SW 1271 (cell line): ENCODE measurements around the gene HOXA11.

Experiments used
- DNase-seq, 2 experiments: peaks; one replicate each; lab custom pipeline; 2025; lab: John Stamatoyannopoulos, UW

The HOXA11 gene

DNA sequence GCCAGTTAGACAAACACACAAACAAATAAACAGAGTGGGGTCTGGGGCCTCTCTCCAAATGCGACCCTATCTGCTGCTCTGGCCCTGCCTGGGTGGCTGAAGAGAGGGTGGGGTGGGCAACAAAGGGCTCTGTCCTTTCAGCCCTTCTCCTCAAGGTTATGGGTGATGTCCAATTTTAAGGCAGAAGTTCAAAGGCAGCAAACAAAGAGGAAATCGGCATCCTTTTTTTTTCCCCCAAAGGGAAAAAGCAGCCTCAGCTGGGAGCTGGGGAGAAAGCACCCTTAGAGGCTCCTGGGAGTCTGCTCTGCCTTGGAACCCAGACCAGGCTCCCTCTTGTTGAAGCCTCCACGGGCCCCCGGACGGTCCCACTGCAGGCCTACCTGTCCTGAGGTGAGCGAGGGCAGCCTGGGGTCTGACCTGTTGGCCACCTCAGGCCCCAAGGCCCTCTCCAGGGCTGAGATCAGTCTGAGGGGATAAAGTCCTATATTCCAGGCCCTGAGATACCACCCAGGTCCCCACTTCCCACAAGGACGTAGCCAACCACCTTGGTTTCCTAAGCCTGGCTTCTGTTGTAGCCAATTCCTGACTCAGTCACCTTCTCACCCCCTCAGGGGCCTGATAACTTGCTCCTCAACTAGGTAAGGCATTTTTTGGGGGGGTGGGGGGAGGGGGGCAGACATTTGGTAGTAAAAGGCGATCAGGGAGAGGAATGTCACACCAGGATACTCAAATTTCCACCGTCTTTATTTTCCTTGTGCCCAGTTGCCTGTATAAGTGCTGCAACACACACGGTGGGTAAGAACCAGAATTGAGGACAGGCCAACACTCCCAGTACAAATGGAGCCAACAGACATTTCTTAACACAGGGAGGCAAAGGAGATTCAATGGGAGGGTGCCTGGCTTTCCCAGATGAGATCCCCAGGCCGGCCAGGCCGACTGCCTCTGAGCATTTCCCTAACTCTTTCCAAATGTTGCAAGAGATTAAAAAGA lies 4.3 kb downstream of the HOXA11 start:
- no peak for DNase-seq

DNA sequence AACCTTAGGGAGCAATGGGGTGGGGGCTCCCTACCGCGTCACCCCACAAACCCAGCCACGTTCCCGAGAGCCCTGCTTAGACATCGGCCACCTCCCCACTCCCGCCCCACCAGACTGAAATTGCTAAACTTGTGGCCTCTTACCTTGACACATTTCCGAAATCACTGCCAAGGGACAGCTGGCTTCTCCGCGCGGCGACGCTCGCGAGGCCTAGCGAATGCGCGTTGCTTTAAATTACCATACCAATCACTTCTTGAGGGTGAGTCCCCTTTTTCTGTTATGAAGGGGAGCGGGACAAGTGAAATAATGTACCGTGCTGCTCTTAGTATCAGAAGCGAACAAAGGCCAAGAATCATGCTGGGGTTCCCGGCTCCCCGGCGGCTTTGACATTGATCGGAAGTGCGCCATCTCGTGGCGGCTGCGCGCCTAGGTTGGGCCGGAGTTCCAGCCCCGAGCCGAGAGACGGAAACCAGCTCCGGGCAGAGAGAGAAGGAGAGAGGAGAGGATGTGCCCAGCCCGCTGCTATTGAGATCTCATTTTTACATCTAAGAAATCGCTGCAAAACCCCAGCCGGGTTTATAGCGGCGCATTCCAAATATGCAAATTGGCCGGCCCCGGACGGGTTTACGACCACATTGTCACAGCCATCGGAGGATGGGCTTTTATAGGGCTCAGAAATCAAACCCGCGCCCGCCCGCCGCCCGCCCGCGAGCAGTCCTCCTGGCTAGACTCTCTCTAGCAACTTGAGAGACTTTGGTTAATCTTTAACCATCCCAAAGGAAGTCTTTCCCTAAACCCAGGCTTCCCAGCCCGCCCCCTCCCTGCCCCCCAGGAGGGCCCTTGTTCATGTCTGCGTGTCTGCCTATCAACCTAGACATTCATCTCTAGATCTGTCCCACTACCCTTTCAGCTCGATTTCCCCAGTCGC lies 5.3 kb downstream of the HOXA11 start:
- DNase-seq, result peak in 1 of 2 experiments; percentile 23

DNA sequence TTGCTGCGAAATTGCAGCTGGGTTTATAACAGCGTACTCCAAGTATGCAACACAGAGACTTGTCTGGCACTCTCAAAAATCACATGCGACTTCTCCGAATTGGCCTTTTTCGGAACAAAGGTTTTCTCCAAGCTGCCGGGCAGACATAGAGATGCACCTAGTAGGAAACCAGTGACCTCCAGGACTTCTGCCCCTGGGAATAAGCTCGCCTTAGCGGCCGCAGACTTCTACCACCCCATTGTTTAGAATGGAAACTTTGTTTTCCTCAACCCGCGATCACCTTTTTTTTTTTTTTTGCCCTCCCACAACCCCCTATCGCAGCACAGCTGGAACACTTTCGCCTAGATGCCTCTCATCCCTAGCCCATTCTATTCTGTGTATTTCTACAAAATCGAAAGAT lies 6.0 kb downstream of the HOXA11 start:
- no peak for DNase-seq

DNA sequence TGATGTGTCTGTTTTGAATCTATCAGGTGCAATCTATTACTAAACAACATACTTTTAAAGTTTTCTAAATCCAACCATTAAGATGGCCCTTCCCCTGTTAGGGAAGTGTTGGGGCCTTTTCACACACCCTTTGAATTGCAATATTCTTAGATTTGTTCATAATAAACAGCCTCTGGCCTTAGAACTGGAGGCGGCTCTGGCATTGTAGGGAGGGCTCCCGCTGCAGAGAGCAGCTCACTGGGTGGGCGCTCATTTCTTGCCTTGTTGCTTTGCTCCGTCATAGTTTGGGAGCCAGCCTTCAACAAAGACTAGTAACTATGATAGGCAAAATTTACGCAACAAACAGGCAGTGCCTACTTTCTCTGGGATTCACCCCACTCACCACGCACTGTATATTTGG lies 6.7 kb downstream of the HOXA11 start:
- no peak for DNase-seq

DNA sequence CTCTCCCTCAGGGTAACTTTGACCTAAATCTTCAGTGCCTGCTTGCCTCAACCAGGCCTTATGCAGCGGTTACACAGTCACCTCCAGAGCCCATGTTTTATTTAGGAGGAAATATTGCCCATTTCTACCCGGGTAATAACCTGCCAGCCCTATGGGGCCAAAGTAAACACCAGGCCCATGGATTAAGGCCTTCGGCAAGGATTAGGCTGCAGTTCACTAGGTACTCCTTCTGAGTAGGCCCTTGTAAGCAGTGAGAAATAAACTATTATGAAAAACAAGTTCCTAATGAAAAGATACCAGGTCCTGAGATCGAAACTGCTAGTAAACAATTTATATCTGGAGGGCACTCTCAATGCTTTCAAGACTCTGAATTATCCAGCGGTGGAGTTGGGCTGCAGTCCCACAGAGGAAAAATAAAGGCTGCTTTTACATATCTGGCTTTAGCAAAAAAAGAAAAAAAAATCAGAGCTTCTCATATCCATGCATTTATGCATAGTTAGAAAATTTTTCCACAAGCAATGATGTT lies 7.2 kb downstream of the HOXA11 start:
- no peak for DNase-seq

DNA sequence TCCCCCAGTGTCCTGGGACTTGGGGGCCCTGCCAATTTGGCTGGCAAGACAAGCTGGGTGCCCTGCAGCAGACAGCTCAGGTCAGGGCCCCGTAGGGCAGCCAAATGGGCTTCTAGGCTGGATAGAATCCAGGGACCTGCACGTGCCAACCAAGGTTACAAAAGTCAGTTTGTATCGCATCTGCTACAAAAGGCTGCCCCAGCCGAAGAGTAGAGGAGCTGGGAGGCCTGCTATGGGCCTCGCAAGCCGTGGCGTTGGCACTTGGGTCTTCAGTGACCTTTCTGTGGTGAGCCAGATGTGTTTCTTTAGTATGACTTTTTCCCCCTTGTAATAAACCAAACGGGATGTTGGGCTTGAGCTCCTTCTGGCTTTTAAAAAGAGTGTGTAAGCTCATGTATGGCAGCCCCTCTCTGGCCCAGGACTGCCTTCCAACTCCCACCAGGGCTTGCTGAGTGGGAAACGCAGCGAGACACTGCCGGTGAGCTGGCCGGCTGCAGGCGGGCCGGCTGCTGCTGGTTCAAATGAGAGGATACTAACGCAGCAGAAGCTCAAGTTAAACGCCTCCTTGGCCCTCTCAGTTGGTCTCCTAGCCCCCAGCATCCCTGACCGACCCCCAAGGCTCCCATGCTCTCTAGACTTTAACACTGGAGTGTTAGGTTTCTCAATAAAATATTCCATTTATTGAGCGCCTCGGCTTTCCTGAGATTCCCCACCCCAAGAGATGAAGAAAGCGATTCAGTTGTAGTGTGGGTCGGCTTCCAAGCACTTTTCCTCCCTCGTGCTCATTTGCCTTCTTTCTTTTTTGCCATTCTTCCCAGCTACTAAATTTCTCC lies 7.9 kb downstream of the HOXA11 start:
- DNase-seq, result no peak

DNA sequence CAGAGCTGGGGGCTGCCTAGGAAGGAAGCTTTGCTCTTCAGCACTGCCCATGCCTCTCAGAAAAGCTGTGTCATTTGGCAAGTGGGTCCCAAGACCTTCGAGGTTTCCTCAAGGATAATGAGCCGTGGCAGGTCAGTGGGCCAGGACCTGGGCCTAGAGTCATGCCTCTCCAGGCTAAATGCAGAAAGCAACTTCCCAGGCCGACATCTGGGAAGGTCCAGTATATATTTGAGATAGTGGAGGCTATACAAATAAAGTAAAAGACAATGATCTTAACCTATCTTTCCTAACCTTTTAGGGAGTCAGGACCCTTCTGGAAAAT lies 8.5 kb downstream of the HOXA11 start:
- no peak for DNase-seq

DNA sequence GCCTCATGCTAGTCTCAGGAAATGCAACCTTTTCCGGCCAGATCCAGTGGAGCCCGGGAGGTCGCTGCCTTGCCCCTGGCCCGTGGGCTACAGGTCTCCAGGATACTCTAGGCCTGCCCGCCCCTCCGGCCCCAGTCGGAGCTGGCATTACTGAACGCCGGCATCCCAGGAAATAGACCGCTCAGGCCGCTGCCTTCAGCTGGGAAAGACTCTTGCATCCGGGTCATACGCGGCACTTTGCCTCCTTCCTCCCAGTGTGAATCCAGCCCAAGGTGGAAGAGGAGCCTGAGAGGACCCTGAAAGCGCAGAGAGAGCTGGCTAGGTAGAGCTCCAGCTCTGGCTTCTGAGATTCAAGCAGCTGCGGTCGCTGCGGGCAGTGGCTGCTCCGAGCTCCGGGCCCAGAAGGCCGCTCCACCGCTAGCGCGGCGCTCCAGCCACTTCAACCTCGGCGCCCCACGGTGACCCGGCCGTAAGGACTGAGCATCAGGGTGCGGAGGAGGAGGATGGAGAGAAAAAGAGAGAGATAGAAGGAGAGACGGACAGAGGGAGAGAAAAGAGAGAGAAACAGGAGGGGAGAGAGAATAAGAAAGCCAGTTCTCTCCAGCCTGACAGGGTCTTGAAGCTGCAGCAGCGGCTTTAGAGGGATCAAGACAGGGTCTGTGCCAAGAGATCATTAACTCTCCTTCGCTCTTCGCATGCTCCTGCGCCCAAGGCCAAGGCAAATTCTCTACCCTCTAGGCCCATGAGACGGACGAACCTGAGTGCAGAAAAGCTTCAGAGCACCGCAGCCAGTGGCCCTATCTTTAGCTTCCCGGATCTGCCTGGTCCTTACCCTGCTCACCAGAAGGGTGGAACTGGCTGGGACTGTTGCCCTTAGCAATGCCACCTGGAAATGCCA lies 9.2 kb downstream of the HOXA11 start:
- no peak for DNase-seq

DNA sequence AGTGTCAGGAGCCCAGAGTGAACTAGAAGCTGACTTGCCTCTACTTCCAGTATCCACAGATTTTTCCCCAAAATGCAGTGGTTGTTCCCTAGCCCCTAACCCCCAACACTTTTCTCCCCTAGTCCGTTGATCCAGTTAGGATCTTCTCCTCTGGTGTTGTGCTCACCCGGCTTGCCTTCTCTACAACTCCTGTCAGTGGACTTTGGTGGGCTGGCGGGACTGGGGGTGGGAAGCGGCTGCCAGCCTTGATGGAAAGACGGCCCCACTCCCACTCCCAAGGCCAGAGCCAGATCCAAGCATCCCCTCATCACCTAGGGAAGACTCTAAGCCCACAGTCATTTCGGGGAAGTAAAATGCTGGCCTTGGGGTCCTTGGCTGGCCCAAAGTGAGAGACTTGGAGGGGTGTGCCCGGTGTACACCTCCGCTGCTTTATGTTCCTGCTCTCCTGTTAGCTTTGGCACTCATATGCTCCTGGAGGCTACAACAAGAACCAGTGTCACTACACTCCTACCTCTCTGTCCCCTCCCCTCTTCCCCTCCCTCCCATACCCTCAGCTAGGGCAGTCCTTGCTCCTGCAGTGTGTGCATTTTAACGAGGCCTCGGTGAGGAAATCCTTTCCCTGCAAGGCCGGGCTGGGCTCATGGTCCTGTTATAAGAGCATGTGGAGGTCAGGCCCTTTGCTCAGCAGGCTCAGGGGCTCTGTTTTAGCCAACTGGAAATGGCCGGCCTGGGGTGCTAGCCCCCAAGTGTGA lies 10.0 kb downstream of the HOXA11 start:
- DNase-seq, result no peak

DNA sequence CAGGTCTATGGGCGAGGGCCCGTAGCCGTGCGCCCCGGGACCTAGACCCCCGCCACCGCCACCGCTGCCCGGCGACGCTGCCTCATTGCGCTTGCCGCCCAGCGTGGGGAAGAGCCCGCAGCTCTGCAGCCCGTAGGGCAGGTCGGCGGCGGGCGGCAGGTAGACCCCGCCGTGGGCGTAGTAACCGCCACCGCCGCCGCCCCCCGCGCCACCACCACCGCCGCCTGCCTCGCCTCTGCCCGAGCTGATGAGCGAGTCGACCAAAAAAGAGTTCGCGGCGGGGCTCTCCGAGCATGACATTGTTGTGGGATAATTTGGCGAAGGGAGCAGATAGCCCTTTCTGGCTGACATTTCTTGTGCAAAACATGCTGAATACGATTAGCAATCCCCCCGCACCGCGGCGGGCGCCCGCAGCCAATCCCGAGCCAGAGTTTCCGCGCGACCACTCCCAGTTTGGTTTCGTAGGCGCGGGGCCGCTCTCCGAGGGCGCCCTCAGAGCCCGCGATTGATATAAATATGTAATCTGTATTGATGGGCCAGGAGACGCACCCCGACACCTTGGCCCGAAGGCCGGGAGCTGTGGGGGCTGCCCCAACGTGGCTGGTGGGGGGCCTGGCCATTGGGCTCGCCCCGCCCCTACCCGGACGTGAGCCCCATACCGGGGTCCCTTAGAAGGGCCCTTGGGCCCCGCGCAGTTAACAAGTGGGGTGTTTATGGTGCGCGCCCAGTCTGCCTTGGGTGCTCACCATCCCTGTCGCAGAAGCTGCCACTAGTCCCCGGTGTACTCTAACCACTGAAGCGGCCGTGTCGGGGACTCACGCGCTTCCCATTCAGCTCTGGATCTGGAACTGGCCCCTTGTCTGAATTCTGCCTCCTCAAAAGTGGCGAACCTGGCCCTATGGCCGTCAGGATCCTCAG lies 10.8 kb downstream of the HOXA11 start, which contains the start of gene HOXA10:
Gene HOXA10, minus strand, starts transcription at position 365 of the 918 bp plus-strand sequence. Its CDS starts 14 bp downstream, at position 351.
- no peak for DNase-seq

DNA sequence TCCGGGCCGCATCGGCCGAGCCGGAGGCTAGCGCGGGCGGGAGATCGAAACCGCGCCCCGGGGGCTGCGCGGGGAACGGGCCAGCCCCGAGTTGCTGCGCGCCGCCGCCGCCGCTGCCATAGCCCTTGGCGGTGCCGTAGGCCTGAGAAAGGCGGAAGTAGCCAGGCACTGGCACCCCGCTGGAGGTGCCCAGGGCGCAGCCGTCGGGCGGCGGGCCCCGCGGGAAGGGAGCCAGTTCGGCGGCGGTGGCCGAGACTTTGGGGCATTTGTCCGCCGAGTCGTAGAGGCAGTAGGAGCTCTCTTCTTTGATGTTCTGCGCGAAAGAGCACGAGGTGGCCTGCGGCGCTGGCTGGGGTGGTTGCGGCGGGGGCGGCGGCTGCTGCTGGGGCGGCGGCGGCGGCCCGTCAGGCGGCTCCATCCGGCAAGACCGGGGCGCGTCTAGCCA lies 11.5 kb downstream of the HOXA11 start:
- DNase-seq, result no peak

DNA sequence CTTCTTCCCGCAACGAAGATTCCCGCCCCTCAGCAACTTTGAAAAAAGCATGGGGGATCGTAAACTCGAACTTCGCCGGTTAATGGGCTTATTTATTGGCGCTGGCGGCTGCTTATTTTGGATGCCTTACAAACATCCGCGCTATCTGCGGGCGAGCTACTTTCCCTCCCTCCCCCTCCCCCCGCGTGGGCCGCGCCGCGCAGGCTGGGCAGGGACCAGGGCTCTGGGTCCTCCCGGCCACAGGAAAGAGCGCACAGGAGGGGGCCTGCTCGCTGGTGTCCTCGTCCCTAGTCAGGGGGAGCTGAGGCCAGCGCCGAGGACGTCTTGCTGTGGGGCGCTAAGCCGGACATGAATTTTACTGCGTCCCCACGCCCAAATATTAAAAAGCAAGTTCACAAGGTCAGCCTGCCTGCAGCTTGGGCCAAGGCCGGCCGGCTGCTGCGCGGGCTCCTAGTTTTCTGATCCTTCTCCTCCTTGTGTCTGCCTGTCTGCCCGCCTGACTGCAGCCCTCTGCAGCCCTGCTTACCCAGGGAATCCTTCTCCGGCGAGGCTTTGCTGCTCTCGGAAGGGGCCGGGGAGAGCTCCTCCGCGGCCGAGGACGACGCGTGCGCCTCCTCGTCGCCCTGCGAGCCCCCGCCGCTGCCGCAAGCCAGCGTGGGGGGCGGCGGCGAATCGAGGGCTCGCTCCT lies 12.1 kb downstream of the HOXA11 start:
- no peak for DNase-seq

DNA sequence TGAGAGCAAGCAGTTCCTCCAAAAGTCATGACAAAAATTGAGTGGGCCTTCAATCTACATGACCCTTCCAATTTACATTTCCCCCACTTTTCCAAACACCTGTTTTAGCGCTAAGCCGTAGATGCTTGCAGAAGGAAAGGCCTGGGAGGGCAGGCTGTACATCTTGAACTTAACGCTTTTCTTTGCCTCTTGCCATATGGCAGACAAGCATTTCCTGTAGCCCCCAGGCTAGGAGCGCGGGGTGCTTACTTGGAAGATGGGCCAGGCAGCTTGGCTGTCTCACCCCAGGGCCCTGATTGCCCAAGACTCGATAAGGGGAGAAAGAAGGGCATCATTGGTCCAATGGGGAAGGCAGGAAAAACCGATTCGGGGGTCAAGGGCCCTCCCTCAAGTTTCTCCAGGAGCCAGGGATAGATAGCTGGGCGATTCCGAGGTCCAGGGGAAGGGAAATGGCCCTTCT lies 12.7 kb downstream of the HOXA11 start:
- no peak for DNase-seq

DNA sequence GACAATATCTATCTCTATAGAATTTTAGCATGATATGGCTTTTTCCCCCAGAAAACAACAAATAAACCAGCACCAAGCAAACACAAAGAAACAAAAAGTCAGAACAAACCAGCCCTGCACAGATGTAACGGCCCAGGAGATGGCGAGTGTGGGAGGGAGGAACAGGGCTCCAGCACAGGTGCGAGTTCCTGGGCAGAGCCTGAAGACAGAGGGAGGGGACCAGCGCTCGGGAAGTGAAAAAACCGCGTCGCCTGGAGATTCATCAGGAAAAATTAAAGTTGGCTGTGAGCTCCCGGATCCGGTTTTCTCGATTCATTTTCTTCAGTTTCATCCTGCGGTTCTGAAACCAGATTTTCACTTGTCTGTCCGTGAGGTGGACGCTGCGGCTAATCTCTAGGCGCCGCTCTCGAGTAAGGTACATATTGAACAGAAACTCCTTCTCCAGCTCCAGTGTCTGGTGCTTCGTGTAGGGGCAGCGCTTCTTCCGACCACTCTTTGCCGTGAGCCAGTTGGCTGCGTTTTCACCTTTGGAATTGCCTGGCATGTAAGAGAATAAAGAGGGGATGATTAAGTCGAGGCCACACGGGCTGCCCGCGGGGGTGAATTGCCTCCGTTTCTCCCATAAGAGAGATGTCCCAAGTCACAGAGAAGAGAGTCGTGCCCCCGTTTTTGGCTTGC lies 13.3 kb downstream of the HOXA11 start:
- DNase-seq, result no peak

DNA sequence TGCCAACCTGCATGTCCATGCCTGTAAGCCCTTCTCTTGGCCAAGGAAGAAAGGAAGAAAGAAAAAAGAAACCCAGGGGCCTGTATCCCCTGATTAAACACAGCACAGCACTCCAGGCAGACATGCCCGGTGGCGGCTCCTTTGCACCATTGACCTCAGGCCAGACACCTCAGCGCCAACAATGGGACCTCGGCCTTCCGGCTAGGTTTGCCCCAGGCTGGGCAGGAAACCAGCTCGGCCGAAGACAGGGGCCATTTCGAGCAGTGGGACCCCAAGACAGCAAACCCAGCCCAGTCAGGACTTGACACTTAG lies 13.8 kb downstream of the HOXA11 start:
- DNase-seq, result no peak

DNA sequence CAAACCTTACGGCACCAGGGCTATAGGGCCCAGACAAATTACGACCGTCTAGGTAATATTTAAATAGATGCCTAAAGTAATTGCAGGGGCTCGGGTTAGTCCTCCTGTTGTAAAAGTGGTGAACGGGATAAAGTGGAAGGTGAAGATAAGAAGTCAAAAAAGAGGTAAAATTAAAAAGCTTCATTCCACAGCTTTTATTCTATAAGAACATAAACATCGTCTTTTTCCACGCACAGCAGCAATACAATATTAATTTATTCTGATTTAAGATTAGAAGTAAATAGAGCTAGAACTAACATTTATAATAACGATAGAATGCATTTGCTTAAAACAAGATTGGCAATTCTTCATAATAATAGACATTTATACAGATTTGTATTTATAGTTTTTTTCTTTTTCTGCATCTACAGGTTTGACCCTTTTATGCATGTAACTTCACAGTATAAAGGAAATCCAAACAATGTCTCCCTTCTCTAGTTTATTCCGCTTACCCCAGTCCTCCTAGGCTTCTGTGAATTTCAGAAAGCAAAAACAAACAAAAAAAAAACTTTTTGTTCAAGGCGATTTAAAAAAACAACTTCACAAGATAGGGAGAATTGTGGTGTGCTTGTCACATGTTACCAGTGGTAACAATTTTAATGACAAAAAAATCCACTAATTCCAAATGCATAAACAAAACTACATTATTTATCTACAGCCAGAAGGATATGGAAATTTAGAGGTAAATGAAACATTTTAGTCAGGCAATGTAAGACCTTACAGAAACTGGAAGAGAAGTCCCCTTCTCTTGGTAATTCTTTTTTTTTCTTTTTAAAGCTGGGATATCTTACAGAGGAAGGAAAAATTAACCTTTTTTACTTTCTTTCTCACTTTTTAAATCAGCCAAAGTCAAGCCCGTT lies 14.4 kb downstream of the HOXA11 start:
- no peak for DNase-seq
